Right lobe of liver (tissue), 6 donors: Measurements from ENCODE around the gene PPP1R1B. TPM values are rescaled to one million over a fixed set of nuclear protein-coding genes. Genes with fewer than 3 reads are reported as not detected.

ENCODE experiments used
- ATAC-seq, 4 donors: fragments of 200-7000 bp; cut with Tn5 transposase; one replicate each; pipeline ENCODE4 v1.9.1; 2020; ENCODE audit warnings: mild to moderate bottlenecking in 4 of 4, moderate library complexity in 4 of 4
- DNase-seq, 3 donors: peaks; one replicate each; pipeline ENCODE4 v3.0.0-alpha.2; 2020
- H3K27ac ChIP-seq, 3 donors: fragments of 200-600 bp; one replicate each; pipeline ENCODE4 v1.8.0; 2022
- H3K27me3 ChIP-seq, 2 donors: fragments of 200-600 bp; one replicate each; pipeline ENCODE4 v1.8.0; 2022
- H3K36me3 ChIP-seq, 4 donors: fragments of 200-600 bp; sonication (generic) in 1 of 4; one replicate each; pipeline versions ENCODE4 v1.5.1 to v1.8.0; 2017 to 2022; ENCODE audit warnings: control low read depth in 1 of 4
- H3K4me1 ChIP-seq, 4 donors: fragments of 200-600 bp; sonication (generic) in 1 of 4; one replicate each; pipeline versions ENCODE4 v1.5.1 to v1.8.0; 2017 to 2022; ENCODE audit warnings: control low read depth in 1 of 4
- H3K4me3 ChIP-seq, 3 donors: fragments of 200-600 bp; one replicate each; pipeline ENCODE4 v1.8.0; 2022
- H3K9me3 ChIP-seq, 4 donors: fragments of 200-600 bp; sonication (generic) in 1 of 4; one replicate each; pipeline versions ENCODE4 v1.5.1 to v1.8.0; 2017 to 2022; ENCODE audit warnings: control low read depth in 1 of 4
- CTCF ChIP-seq, 4 donors: fragments of 200-600 bp in 3 of 4; fragments of 450-650 bp in 1 of 4; IDR thresholded peaks; one replicate each; pipeline versions ENCODE4 v1.5.1 to v1.8.0; 2016 to 2022; ENCODE audit warnings: antibody characterized with exemption in 4 of 4, mild to moderate bottlenecking in 2 of 4
- POLR2A ChIP-seq: fragments of 450-650 bp; IDR thresholded peaks from one replicate; pipeline ENCODE4 v1.6.1; 2017; ENCODE audit warnings: antibody characterized with exemption, mild to moderate bottlenecking
- WGBS: methylation state at CpG from one replicate; pipeline ENCODE4 v1.1.6; 2018; ENCODE audit warnings: low coverage, low lambda C conversion rate; ENCODE audit not compliant: insufficient coverage; ENCODE audit errors: missing lambda C conversion rate; 5-methylcytosine and 5-hydroxymethylcytosine counted together
- intact Hi-C, 2 donors: fragments of 100-400 bp; cut with DNase I; formaldehyde crosslinking; loops; one replicate each; pipeline versions ENCODE4 v1.11.2 to v1.14.1; 2022
- total RNA-seq, 6 experiments: library from RNA; depleted of rRNA in 2 of 6; stranded (reverse); fragments of >200 nt in 2 of 6; fragmentation: NEBNext Ultra II Directional in 3 of 6; extraction: Animal tissue kit (Norgen Biotek cat#: 25700) in 3 of 6; gene quantifications; one replicate each; pipeline versions ENCODE4 v1.1.0 to v1.2.4, GENCODE V29; 2016 to 2023
- donor health status: DM: no; HTN: yes; CAD: no.
- donor health status: DM: no; HTN: no; CAD: no.
- donor health status: DM: no; HTN: no; CAD: no.
- donor health status: DM: no; HTN: yes; CAD: no.
- donor health status: DM: no; HTN: yes; CAD: no.

PPP1R1B gene
- total RNA-seq, 6 experiments from 2014 or later, result 0.46 TPM; not detected in 5

GRCh38 chr17:39652587-39653315, 26.0 kb downstream of the PPP1R1B start:
- ATAC-seq, result peak in 2 of 4 donors; percentile 24 to 31
- Histone ChIP-seq H3K27me3 (no peaks in the 10 kb centered on the region), H3K27ac (no peak overlapping the region), H3K36me3 (no peaks in the 10 kb centered on the region), H3K4me1 (peaks cover 0 to 7% (median 0%) of the 10 kb centered on the region in 4 donors), H3K9me3 (no peaks in the 10 kb centered on the region), H3K4me3 (no peak overlapping the region)
- WGBS, result 54% methylated on average over 5 of the region's 7 CpGs
- TF ChIP-seq POLR2A (no peak), CTCF (IDR thresholded peaks at IDR 0.05) (no peak)
- intact Hi-C loops, result no loop called here
- no peak for DNase-seq

GRCh38 chr17:39653316-39653661, 26.5 kb downstream of the PPP1R1B start:
- peaks cover 0 to 7% (median 0%) of the 10 kb centered on the region in 4 donors for H3K4me1 ChIP-seq
- no peak for DNase-seq
- intact Hi-C loops, result no loop called here

GRCh38 chr17:39653662-39654331, 27.0 kb downstream of the PPP1R1B start:
- Histone ChIP-seq H3K4me3 (no peak overlapping the region), H3K36me3 (no peaks in the 10 kb centered on the region), H3K4me1 (peaks cover 0 to 7% (median 0%) of the 10 kb centered on the region in 4 donors), H3K27ac (no peak overlapping the region), H3K27me3 (no peaks in the 10 kb centered on the region), H3K9me3 (no peaks in the 10 kb centered on the region)
- peak; percentile 54 to 80 (median 70) for ATAC-seq
- intact Hi-C loops, result no loop called here
- peak in 1 of 3 donors; percentile 66 for DNase-seq
- TF ChIP-seq POLR2A, result no peak
- TF ChIP-seq CTCF (IDR thresholded peaks at IDR 0.05), result peak; percentile 62 to 89 (median 72)
- 58% methylated on average over 14 of the region's 14 CpGs for WGBS

More at GRCh38 chr17:39653316-39653661, 26.5 kb downstream of the PPP1R1B start:
- peak in 1 of 4 donors; percentile 11 for ATAC-seq
- no peak for TF ChIP-seq POLR2A
- Histone ChIP-seq H3K27me3 (no peaks in the 10 kb centered on the region), H3K9me3 (no peaks in the 10 kb centered on the region), H3K27ac (no peak overlapping the region), H3K36me3 (no peaks in the 10 kb centered on the region), H3K4me3 (no peak overlapping the region)
- WGBS, result 70% methylated on average over 5 of the region's 12 CpGs

- TF ChIP-seq CTCF (IDR thresholded peaks at IDR 0.05), result no peak
- no peak for TF ChIP-seq POLR2A
- intact Hi-C loops, result no loop called here
- Histone ChIP-seq H3K4me1 (peaks cover 0 to 7% (median 0%) of the 10 kb centered on the region in 4 donors), H3K27ac (no peak overlapping the region), H3K27me3 (no peaks in the 10 kb centered on the region), H3K4me3 (no peak overlapping the region), H3K36me3 (no peaks in the 10 kb centered on the region), H3K9me3 (no peaks in the 10 kb centered on the region)
- ATAC-seq, result no peak
- no peak for DNase-seq
- 78% methylated on average over 2 of the region's 2 CpGs for WGBS
Observed at GRCh38 chr17:39655105-39655504, 28.4 kb downstream of the PPP1R1B start.

- intact Hi-C loops, result no loop called here
- no peak for DNase-seq
- H3K4me1 ChIP-seq, result peaks cover 0 to 14% (median 4%) of the 10 kb centered on the region in 4 donors
- TF ChIP-seq CTCF (IDR thresholded peaks at IDR 0.05) (no peak), POLR2A (no peak)
- no peaks in the 10 kb centered on the region for H3K36me3 ChIP-seq
- H3K4me3 ChIP-seq, result no peak overlapping the region
- no peak for ATAC-seq
- no peaks in the 10 kb centered on the region for H3K9me3 ChIP-seq
- H3K27me3 ChIP-seq, result no peaks in the 10 kb centered on the region
- WGBS, result 80% methylated on average over 1 of the region's 11 CpGs
- no peak overlapping the region for H3K27ac ChIP-seq
Observed at GRCh38 chr17:39658346-39658745, 31.6 kb downstream of the PPP1R1B start.
